GM12874 (cell line): Measurements from ENCODE around the gene PRTFDC1.

Source experiments
- CTCF ChIP-seq: IDR thresholded peaks from 2 replicates; pipeline ENCODE4 v1.5.1; 2011; ENCODE audit warnings: low read depth, mild to moderate bottlenecking, control low read depth, low read length, moderate library complexity; ENCODE audit not compliant: insufficient read depth

PRTFDC1 gene

GRCh38 chr10:24906372-24906771 lies 46.0 kb downstream of the PRTFDC1 start:
- no peak for TF ChIP-seq CTCF

- no peak for TF ChIP-seq CTCF
Observed at GRCh38 chr10:24904824-24905223, 47.6 kb downstream of the PRTFDC1 start.

GRCh38 chr10:24902400-24902728 lies 50.0 kb downstream of the PRTFDC1 start:
- no peak for TF ChIP-seq CTCF

- TF ChIP-seq CTCF, result no peak
Observed at GRCh38 chr10:24901686-24902399, 50.6 kb downstream of the PRTFDC1 start.

- TF ChIP-seq CTCF, result no peak
Observed at GRCh38 chr10:24900888-24901685, 51.3 kb downstream of the PRTFDC1 start.

GRCh38 chr10:24899571-24899970 lies 52.8 kb downstream of the PRTFDC1 start:
- TF ChIP-seq CTCF, result no peak

- TF ChIP-seq CTCF, result no peak
Observed at GRCh38 chr10:24898501-24898900, 53.9 kb downstream of the PRTFDC1 start.
